ENCODE results near the gene EIF4E2.
"Not testable (repeated sequence)": the region's sequence is repeated elsewhere in the genome, so short reads cannot be mapped to it uniquely, and the experiment has no call there.

The EIF4E2 gene

DNA sequence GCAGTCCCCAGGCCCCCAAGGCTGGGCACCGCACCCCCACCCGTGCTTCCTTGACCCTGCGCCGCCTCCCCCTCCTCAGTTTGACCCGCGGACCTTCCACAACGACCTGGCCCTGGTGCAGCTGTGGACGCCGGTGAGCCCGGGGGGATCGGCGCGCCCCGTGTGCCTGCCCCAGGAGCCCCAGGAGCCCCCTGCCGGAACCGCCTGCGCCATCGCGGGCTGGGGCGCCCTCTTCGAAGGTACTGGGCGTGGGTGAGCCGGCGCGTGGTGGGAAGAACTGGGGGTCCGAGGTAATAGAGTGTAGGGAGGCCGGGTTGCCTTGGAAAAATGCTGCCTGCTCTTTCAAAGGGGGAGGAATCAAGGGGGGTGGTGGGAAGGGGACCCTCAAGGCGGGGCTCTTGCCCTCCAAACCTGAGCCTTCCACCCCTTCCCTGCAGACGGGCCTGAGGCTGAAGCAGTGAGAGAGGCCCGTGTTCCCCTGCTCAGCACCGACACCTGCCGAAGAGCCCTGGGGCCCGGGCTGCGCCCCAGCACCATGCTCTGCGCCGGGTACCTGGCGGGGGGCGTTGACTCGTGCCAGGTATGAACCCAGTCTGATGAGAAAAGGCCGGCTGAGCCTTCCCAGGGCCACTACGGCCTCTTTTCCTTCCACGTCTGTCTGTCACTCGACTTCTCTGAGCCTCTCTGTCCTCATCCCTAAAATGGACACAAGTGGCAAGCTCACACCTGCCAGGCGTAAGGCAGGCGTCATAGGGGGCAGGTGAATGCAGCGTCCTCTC is 27.7 kb upstream of the EIF4E2 start:
- no peak for DNase-seq

DNA sequence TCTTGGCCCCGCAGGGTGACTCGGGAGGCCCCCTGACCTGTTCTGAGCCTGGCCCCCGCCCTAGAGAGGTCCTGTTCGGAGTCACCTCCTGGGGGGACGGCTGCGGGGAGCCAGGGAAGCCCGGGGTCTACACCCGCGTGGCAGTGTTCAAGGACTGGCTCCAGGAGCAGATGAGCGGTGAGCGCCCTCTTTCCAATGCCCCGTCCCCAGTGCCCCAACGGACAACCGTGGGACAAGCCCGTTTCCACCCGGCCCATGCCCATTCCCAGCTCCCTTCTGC is 27.1 kb upstream of the EIF4E2 start:
- DNase-seq: no peak

DNA sequence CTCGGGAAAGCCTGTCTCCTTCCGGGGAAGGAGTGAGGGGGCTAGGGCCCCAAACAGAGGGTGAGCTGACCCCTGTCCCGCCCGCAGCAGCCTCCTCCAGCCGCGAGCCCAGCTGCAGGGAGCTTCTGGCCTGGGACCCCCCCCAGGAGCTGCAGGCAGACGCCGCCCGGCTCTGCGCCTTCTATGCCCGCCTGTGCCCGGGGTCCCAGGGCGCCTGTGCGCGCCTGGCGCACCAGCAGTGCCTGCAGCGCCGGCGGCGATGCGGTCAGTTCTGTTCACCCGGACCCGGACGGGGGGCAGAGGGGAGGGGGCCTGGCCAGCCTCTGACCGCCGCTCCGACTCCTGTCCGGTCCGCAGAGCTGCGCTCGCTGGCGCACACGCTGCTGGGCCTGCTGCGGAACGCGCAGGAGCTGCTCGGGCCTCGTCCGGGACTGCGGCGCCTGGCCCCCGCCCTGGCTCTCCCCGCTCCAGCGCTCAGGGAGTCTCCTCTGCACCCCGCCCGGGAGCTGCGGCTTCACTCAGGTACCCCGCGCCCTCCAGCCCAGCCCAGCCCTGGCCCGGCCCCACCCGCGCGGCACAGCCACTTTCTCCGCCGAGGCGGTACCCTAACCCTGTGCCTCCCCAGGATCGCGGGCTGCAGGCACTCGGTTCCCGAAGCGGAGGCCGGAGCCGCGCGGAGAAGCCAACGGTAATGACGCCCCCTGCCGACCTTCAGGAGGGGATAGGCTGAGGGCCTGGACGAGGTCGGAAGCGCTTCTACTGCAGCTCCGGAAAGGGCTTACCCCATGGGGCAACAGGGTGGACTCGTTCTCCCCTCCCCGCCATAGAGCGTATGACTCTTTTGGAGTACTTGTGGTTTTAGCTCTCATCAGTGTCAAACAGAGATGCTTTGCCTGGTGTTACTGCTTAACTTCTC is 26.5 kb upstream of the EIF4E2 start:
- peak in 2 of 3 experiments; percentile 45 to 50 for DNase-seq

DNA sequence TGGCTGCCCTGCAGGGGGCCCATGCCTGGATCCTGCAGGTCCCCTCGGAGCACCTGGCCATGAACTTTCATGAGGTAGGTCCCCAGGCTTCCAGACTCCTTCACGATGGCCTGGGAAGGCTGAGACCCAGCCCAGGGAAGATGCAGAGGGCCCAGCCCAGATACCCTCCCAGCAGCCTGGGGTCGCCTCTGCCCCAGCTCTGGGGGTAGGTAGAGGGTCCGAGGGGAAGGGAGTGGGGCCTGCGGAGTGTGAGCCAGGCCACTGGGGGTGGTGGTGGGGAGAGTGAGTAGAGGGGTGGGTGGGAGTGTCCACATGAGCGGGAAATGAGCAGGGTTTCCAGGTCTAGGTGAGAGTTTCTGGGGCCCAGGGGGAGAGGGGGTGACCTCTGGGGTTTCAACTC is 25.7 kb upstream of the EIF4E2 start:
- no peak for DNase-seq

DNA sequence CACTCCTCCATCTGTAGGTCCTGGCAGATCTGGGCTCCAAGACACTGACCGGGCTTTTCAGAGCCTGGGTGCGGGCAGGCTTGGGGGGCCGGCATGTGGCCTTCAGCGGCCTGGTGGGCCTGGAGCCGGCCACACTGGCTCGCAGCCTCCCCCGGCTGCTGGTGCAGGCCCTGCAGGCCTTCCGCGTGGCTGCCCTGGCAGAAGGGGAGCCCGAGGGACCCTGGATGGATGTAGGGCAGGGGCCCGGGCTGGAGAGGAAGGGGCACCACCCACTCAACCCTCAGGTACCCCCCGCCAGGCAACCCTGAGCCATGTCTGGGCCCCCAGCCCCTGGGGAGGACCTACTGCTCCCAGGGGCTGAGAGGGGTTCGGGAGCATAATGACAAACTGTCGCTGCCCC is 25.3 kb upstream of the EIF4E2 start:
- DNase-seq: no peak

DNA sequence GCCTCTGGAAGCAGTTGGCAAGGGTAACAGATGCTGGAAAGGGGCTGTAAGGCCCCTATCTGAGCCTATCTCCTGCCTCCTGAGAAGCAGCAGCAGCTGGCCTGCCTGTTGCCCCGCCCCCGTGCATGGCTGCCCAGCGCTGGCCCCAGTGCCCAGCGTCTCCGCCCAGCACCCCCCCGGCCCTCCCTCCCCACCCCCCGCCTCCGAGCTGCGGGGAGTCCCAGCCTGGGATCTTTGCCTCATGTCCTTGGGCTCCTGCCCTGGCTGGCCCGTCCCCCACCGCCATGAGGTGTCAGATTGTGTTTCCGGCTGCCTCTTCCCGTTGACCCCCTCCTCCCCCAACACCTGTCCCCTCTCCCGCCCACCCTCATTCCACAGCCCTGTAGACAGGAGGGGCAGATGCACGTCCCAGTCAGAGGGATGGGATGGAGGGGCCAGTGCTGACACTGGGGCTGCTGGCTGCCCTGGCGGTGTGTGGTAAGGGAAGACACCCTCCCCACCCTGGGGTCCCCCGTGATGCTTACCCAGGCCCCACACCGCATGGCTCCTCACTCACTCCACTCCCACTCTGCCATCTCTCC is 24.6 kb upstream of the EIF4E2 start, which contains the start of gene CHRND:
TSS of gene CHRND (plus strand) at position 370 of the 581 bp plus-strand sequence. CDS start at position 426, 56 bp downstream.
- peak in 2 of 3 experiments; percentile 15 to 62 for DNase-seq

DNA sequence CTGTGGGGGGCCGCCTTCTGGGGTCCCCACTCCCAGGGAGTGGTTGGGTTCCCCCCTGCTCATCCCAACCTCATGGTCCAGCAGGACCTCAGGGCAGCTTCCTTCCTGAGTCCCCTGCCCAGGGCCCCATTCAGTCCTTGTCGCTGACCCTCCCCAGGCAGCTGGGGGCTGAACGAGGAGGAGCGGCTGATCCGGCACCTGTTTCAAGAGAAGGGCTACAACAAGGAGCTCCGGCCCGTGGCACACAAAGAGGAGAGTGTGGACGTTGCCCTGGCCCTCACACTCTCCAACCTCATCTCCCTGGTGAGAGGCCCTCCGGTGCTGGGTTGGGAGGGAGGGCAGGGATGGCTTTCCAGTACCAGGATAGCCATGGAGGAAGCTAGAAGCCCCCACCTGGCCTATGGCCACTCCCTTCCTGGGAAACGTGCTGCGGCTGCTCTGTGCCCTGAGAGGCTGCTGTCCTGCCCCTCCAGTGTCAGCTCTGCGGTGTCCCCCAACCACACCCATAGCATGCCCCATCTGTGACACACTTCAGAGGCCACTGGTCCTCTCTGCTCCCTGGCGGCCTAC is 24.0 kb upstream of the EIF4E2 start:
- DNase-seq: no peak

DNA sequence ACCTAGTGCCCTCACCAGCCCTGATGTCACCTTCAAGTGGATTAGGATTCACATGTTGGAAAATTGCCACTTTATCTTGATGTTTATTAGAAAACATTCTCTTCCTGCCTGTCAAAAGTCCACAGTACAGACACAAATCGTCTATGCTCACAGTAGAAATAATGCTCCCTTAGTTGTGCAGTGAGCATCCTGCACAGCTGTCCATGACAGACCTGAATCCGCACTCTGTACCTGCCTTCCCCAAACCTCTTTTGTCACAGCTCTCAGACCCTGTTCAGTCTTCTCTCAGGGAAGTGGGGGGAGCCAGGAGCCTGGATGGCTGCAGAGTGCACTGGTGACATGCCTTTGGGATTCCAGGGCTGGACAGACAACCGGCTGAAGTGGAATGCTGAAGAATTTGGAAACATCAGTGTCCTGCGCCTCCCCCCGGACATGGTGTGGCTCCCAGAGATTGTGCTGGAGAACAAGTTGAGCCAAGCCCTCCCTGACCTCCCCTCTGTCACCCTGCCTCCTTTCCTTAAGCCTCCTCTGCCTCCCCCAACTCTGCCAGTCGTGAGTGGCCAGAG is 22.5 kb upstream of the EIF4E2 start:
- DNase-seq: no peak

DNA sequence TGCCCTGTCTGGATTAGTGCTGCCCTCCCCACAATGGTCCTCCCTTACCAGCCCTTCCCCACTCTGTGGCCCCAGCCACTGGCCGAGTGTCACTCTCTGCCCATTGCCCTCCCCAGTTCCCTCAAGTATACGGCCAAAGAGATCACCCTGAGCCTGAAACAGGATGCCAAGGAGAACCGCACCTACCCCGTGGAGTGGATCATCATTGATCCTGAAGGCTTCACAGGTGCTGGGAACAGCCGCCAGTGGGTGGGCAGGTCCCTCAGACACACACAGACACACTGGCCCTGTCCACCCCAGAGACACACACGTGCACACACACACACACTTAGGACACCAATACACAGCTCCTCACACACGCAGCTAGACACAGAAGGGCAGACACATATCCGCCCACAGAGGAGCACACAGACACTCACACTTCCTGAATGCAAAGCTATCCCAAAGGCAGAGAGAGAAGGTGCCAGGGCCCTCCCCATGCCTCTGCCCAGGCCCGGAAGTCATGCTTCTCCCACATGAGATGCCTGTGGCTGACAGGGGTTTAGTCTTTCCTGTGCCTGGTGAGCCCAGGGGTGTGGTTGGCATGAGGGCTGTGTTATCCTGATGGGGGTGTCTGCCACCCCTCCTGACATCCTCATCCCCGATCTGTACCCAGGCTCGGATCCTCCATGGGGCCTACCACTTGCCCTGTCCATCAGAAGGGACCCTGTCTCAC is 21.6 kb upstream of the EIF4E2 start:
- DNase-seq: no peak

DNA sequence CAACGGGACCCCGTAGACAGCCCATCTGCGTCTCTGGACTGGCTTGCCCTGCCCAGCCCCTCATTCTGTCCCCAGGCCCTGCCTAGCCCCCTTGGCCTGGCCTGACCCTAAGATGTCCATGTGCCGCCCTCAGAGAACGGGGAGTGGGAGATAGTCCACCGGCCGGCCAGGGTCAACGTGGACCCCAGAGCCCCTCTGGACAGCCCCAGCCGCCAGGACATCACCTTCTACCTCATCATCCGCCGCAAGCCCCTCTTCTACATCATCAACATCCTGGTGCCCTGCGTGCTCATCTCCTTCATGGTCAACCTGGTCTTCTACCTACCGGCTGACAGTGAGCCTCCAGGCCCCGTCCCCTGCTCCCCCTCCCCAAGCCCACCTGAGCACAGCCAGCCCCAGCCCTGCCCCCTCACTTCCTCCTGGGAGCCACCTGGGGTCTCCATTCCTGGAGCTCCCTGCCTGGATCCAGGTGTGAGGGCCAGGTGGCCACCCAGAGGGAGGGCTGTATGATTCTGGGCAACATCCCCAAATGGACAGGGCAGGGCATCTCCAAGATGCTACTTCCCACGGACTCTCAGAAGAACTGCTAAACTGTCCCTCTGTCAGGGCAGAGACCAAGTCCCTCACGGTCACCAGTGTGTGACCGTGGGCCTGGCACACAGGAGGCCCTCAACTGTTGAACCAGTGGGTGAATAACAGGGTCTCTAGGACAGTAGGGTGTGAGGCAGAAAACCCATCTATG is 20.5 kb upstream of the EIF4E2 start:
- no peak for DNase-seq

DNA sequence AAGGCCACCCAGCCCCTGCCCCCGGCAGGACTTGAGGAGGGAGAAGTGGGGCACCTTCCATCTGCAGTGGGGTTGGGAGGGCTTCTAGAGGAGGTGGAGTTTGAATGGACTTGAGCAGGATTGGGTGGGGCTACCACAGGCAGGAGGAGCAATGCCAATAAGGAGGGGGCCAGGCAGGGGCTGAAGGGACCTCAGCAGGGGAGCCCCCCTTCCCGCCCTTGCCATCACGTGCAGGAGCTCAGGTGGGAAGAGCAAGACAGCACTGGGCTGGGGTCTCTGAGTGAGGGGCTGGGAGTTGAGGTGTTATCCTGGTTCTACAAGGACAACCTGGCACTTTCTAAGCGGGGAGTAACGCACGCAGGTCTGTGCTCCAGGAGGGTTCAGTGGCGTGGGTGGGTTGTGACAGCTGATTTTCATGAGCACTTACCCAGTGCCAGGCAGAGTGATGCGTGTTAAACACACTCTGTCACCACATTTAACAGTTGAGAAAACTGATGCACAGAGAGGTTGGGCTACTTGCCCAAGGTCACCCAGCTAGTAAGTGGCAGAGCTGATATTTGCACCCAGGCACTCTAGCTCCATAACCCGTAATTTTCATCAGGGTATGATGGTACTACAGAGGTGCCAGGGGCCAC is 19.7 kb upstream of the EIF4E2 start:
- no peak for DNase-seq

DNA sequence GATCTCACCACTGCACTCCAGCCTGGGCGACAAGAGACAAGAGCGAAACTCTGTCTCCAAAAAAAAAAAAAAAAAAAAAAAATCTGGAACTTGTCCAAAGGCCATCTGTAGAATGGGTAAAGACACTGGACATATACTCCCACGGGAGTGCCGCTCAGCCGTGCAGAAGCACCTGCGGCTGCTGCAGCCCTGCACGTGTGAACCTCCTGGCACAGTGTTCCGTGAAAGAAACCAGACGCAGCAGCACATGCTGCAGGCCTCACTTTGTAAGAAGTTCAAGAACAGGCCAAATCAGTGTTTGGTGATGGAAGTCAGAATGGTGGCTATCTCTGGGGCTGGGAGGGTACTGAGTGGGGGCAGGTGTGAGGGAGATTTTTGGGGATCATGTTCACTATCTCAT is 18.1 kb upstream of the EIF4E2 start:
- DNase-seq: no peak

DNA sequence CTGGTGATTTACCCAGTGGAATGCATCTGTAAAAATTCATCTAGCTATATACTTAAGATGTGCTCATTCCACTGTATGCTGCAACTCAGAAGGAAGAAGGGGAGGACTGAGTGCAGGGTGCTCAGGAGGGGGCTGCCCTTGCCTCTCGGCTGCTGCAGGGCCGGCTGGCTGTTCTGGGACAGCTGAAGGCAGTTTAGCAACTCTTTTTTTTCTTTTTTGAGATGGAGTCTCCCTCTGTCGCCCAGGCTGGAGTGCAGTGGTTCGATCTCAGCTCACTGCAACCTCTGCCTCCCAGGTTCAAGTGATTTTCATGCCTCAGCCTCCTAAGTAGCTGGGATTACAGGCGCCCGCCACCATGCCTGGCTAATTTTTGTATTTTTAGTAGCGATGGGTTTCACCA is 17.7 kb upstream of the EIF4E2 start:
- DNase-seq: not testable (repeated sequence)

DNA sequence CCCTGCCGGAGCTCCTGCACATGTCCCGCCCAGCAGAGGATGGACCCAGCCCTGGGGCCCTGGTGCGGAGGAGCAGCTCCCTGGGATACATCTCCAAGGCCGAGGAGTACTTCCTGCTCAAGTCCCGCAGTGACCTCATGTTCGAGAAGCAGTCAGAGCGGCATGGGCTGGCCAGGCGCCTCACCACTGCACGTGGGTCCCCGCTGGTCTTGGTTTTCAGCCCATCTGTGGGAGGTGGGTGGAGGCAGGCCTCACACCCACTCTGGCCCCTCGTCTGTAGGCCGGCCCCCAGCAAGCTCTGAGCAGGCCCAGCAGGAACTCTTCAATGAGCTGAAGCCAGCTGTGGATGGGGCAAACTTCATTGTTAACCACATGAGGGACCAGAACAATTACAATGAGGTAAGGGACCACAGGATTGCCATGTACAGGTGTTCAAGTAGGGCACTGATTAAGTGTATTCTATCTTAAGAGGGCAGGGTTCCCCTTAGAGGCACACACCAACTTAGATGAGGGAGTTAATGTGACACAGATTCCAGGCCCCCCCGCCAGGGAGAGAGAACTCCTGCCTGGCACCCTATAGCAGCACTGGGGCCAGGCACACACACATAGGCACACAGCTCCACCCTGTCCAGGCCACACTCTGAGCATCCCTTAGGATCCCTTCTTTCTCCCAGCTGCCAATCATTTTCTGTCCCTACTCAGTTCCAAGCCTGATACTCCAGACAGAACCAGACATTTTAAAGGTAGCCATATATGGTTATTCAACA is 16.4 kb upstream of the EIF4E2 start:
- no peak for DNase-seq

DNA sequence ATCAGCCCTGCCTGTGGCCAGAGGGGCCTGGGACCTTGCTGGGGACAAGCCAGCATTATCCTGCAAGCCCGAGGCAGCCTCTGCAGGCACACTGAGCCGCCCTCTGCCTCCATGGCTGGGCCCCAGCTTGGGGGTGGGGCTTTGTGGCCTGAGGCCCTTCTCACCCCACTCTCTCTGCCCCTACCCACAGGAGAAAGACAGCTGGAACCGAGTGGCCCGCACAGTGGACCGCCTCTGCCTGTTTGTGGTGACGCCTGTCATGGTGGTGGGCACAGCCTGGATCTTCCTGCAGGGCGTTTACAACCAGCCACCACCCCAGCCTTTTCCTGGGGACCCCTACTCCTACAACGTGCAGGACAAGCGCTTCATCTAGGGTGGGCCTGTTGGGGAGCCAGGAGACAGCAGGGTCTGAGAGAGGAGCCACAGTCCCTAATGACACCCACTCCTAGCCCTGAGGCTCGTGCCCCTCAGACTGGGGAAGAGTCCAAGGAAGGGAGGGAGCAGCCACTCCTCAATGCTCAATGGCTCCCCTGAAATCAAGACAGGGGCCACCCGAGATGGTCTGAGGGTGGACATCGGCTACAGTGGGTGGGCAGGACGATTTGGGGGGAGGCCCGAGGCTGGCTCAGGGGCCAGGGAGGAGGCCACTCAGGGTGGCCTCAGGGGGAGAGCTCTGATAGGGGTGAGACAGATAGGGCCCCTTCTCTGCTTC is 15.4 kb upstream of the EIF4E2 start:
- no peak for DNase-seq

DNA sequence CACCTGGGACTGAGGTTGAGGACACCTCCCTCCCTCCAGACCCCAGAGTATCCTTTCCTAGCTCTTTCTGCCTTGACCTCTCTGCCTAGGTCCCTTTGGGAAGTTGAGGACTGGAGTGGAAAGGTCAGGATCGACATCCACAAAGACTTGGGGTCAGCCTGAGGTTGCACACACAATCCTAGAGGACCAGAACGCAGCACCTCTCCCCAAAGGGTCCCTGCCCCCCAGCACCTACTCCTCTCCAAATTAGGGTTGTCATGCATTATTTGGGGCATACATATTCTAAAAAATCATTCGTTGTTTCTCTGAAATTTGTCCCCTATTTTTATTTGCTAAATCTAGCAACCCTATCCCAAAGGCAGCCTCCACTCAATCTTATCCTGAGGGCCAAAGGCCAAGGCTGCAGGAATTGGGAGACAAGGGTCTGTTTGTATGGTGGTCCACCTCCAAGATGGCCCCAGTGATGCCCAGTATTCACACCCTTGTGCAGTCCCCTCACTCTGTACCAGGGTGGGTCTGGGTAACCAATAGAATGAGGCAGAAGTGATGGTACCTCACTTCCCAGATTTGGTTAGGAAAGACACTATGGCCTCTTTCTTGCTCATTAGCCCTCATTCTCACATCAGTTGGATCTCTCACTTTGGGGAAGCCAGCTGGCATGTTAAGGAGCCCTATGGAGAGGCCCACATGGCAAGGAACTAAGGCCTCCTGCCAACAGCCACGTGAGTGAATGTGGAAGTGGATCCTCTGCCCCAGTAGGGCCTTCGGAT is 14.5 kb upstream of the EIF4E2 start:
- no peak for DNase-seq

DNA sequence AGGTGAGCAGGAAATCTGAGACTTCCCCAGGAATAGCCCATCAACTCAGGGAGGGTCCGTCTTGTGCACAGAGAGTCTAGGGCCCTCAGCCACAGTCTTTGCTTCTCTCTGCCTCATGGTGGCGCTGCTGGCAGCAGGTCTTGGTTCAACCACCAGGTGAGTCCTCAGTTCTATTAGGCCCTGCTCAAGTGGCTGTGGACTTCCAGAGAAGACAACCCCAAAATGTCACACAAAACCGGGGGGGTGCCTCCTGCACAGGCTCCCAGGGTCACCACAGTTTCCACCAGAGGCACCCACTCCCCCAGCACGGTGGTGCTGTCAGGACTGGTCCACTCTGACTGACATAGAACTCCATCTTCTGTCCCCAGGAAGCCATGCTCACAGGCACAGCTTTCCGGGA is 13.4 kb upstream of the EIF4E2 start:
- no peak for DNase-seq

DNA sequence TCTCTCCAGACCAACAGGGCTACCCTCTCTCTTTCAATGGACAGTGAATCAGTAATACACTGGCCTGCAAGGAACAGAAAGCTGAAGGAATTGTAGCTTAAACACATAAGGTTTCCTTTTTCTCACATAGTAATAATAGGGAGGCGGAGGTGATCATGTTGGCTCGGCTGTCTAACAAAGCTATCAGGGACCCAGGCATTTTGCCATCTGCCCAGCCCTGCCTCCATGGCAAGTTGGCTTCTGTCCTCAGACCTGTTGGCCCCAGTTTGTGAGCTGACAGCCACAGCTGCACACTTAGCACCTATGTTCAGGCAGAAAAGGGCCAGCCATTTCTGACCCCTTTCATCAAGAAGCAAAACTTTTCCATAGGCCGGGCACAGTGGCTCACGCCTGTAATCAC is 13.0 kb upstream of the EIF4E2 start:
- DNase-seq: no peak

DNA sequence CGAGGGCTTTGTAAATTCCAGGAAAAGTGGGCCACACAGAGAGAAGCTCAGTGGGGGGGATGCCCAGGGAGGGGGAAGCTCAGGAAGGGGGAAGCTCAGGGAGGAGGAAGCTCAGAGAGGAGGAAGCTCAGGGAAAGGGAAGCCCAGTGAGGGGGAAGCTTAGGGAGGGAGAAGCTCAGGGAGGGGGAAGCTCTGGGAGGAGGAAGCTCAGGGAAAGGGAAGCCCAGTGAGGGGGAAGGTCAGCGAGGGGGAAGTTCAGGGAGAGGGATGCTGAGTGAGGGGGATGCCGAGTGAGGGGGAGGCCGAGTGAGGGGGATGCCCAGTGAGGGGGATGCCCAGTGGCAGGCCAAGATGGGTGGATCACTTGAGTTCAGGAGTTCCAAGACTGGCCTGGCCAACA is 11.8 kb upstream of the EIF4E2 start:
- DNase-seq: no peak

Data from NCI-H1417 (cell line).